T-helper 1 cell treated with Interleukin-12 subunit alpha and Interleukin-12 subunit beta and Interleukin-4 antibody, amounts not matched to agents 30 ng/mL and 1 ng/mL, for 36 hours (primary cell): ENCODE results near the gene ITGA11. TPM values are rescaled to one million over a fixed set of nuclear protein-coding genes. Genes with fewer than 3 reads are reported as not detected.

ENCODE experiments used
- intact Hi-C: fragments of 100-400 bp; cut with micrococcal nuclease; formaldehyde crosslinking; loops from one replicate; pipeline ENCODE4 v1.15.1; 2024
- total RNA-seq: library from RNA; stranded (reverse); gene quantifications from 2 replicates; pipeline ENCODE4 v1.2.3, GENCODE V29; 2022

The ITGA11 gene
- total RNA-seq, 1 donor from 2014 or later, result 1.7 TPM

GRCh38 chr15:68298882-68299381, 133.0 kb downstream of the ITGA11 start:
- intact Hi-C loops, result loop anchor here (1.0 to 2.0 kb wide), 2 partner anchors 21 to 46 kb away; no protein-coding TSS in a partner anchor

- intact Hi-C loops, result loop anchor here (2.0 kb wide), 1 partner anchor 46 kb away; no protein-coding TSS in a partner anchor
These were observed 133.6 kb downstream of the ITGA11 start for GRCh38 chr15:68298336-68298735.

GRCh38 chr15:68295014-68295805, 136.8 kb downstream of the ITGA11 start:
- intact Hi-C loops, result no loop called here

GRCh38 chr15:68292967-68293366, 139.0 kb downstream of the ITGA11 start:
- intact Hi-C loops, result no loop called here

- intact Hi-C loops, result no loop called here
These were observed 139.7 kb downstream of the ITGA11 start for GRCh38 chr15:68292157-68292781.

- intact Hi-C loops, result no loop called here
These were observed 141.2 kb downstream of the ITGA11 start for GRCh38 chr15:68290715-68291114.

GRCh38 chr15:68289621-68290352, 142.2 kb downstream of the ITGA11 start:
- intact Hi-C loops, result no loop called here

GRCh38 chr15:68289057-68289456, 142.9 kb downstream of the ITGA11 start:
- intact Hi-C loops, result no loop called here

- intact Hi-C loops, result no loop called here
These were observed 145.7 kb downstream of the ITGA11 start for GRCh38 chr15:68286256-68286655.

- intact Hi-C loops, result no loop called here
These were observed 146.5 kb downstream of the ITGA11 start for GRCh38 chr15:68285259-68285980.

GRCh38 chr15:68284616-68285258, 147.2 kb downstream of the ITGA11 start:
- intact Hi-C loops, result no loop called here

- intact Hi-C loops, result no loop called here
These were observed 148.6 kb downstream of the ITGA11 start for GRCh38 chr15:68283401-68283800.

GRCh38 chr15:68281008-68281407, 151.0 kb downstream of the ITGA11 start:
- intact Hi-C loops, result no loop called here

GRCh38 chr15:68279779-68280753, 151.9 kb downstream of the ITGA11 start:
- intact Hi-C loops, result loop anchor here (5.0 kb wide), 4 partner anchors 517 to 1773 kb away; partner anchors contain the start of genes MAP2K5 and ZWILCH

- intact Hi-C loops, result loop anchor here (1.0 to 5.0 kb wide), 7 partner anchors 21 to 1771 kb away; partner anchors contain the start of genes MAP2K5 and ZWILCH
These were observed 153.2 kb downstream of the ITGA11 start for GRCh38 chr15:68278595-68279405.

GRCh38 chr15:68278345-68278594, 153.7 kb downstream of the ITGA11 start:
- intact Hi-C loops, result loop anchor here (1.0 to 5.0 kb wide), 7 partner anchors 21 to 1771 kb away; partner anchors contain the start of genes MAP2K5 and ZWILCH

- intact Hi-C loops, result loop anchor here (1.0 to 5.0 kb wide), 10 partner anchors 20 to 1770 kb away; partner anchors contain the start of genes CLN6, MAP2K5, PIAS1 and ZWILCH
These were observed 154.2 kb downstream of the ITGA11 start, which contains the start of gene FEM1B for GRCh38 chr15:68277603-68278344. FEM1B (plus strand) TSS chr15:68277745; CDS start chr15:68278418, 673 bp downstream.
